ENCODE results near the gene ANGPTL7.
"Not testable (repeated sequence)": the region's sequence is repeated elsewhere in the genome, so short reads cannot be mapped to it uniquely, and the experiment has no call there.

Gene ANGPTL7

GRCh38 chr1:11166744-11167143 is 22.4 kb upstream of the ANGPTL7 start:
- DNase-seq; in situ Hi-C loops (cut with MboI; ENCODE audit: low pct_unique_long_range_greater_than_20kb, low sequenced_read_pairs): not testable (repeated sequence)

GRCh38 chr1:11168731-11169130 is 20.4 kb upstream of the ANGPTL7 start:
- no peak for DNase-seq
- in situ Hi-C loops (cut with MboI; ENCODE audit: low pct_unique_long_range_greater_than_20kb, low sequenced_read_pairs): no loop called here

- in situ Hi-C loops (cut with MboI; ENCODE audit: low pct_unique_long_range_greater_than_20kb, low sequenced_read_pairs): no loop called here
- no peak for DNase-seq
These were observed 20.0 kb upstream of the ANGPTL7 start for GRCh38 chr1:11169202-11169601.

DNA sequence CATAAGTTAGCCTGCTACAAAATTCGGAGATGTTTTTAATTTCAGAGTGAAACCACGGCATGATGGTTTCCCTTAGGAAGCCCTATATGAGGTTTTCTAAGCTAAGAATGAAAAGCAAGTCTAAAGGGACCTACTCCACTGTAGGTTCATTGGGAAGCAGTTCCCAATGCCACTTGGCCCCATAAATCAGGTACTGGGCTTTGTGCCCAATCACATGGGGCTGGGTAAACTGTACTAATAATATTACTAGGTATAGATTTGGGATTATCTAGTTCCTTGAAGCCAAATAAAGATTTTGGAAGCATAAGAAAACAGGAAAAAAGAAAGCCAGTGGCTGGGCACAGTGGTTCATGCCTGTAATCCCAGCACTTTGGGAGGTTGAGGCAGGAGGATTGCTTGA is 19.1 kb upstream of the ANGPTL7 start:
- in situ Hi-C loops (cut with MboI; ENCODE audit: low pct_unique_long_range_greater_than_20kb, low sequenced_read_pairs): no loop called here
- DNase-seq: no peak

GRCh38 chr1:11174261-11174942 is 14.8 kb upstream of the ANGPTL7 start:
- in situ Hi-C loops (cut with MboI; ENCODE audit: low pct_unique_long_range_greater_than_20kb, low sequenced_read_pairs): no loop called here

GRCh38 chr1:11175461-11175860 is 13.7 kb upstream of the ANGPTL7 start:
- DNase-seq: no peak
- in situ Hi-C loops (cut with MboI; ENCODE audit: low pct_unique_long_range_greater_than_20kb, low sequenced_read_pairs): no loop called here

More at GRCh38 chr1:11174261-11174942, 14.8 kb upstream of the ANGPTL7 start:
- no peak for DNase-seq

GRCh38 chr1:11176081-11176706 is 13.0 kb upstream of the ANGPTL7 start:
- DNase-seq: no peak
- in situ Hi-C loops (cut with MboI; ENCODE audit: low pct_unique_long_range_greater_than_20kb, low sequenced_read_pairs): no loop called here

DNA sequence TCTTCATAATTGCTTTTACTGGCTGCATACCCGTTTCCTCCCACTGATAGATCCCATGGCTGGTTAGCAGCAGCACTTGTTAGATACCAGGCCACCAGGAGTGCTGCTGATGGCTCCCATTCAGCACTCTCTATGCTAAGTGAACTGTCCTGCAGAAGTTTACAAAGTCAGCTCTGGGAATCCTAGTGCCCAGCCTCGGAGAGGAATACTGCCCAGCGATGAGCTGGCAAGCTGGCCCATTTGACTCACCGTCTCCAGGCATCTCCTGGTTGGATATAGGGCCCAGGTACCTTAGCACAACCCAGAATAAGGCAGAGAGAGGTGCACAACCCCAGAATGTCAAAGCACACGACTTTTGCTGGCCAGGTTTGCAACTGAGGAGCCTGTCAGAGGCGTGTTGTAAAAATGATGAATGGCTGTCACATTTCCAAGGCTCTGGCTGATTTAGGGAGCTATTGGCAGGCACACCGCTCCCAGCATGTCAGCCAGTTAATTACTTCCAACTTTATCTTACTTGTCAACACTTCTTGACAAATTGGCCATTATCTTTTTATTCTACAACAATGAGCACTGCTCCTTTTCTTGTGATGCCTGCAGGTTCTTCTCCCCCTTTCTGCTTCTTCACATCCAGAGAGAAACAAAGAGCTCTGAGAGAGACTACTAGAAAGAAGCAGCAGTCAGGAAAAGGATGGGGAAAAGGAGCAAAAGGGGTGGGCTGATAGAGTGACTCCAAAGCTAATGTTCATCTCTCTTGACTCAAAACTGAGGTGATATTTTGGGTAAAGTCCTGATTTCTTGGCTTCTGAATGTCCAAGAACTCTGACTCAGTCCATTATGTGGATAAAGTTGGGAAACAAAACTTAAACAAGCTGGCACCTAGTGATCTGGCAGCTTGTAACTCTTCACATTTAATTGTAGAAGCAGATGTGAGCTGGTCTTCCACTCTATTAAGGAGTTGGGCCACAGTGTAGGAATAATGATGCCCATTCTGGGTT is 10.8 kb upstream of the ANGPTL7 start:
- in situ Hi-C loops (cut with MboI; ENCODE audit: low pct_unique_long_range_greater_than_20kb, low sequenced_read_pairs): no loop called here
- DNase-seq: no peak

- no peak for DNase-seq
- in situ Hi-C loops (cut with MboI; ENCODE audit: low pct_unique_long_range_greater_than_20kb, low sequenced_read_pairs): no loop called here
These were observed 10.0 kb upstream of the ANGPTL7 start for GRCh38 chr1:11179125-11179524.

DNA sequence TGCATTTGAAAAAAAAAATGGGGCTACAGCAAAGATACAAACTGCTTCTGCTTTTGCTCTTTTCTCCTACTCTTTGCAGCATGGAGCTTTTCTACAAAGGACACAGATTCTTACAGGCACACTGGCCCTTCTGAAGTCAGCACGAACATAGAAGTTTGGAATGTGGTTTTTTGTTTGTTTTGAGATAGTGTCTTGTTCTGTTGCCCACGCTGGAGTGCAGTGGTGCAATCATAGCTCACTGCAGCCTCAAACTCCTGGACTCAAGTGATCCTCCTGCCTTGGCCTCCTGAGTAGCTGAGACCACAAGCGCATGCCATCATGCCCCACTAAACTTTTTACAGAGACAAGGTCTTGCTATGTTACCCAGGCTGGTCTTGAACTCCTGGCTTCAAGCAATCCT is 9.4 kb upstream of the ANGPTL7 start:
- in situ Hi-C loops (cut with MboI; ENCODE audit: low pct_unique_long_range_greater_than_20kb, low sequenced_read_pairs); DNase-seq: not testable (repeated sequence)

GRCh38 chr1:11180342-11180744 is 8.8 kb upstream of the ANGPTL7 start:
- no peak for DNase-seq
- in situ Hi-C loops (cut with MboI; ENCODE audit: low pct_unique_long_range_greater_than_20kb, low sequenced_read_pairs): no loop called here

- in situ Hi-C loops (cut with MboI; ENCODE audit: low pct_unique_long_range_greater_than_20kb, low sequenced_read_pairs): no loop called here
- no peak for DNase-seq
These were observed 6.3 kb upstream of the ANGPTL7 start for GRCh38 chr1:11182884-11183283.

DNA sequence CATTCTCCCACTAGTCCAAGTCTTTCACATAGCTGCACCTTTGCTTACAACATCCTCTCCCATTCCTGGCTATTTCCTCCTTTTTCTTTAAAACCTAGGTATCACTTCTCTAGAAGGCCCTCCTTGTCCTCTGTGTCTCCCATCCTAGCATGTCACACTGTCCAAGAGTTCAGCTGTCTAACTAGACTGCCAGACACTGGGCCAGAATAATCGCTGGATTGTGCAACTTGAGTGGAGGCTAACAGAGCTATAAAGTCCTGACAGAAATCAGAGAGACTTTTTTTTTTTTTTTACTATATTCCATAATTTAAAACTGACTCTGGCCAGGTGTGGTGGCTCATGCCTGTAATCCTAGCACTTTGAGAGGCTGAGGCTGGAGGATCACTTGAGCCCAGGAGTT is 4.2 kb upstream of the ANGPTL7 start:
- in situ Hi-C loops (cut with MboI; ENCODE audit: low pct_unique_long_range_greater_than_20kb, low sequenced_read_pairs): no loop called here
- DNase-seq: no peak

GRCh38 chr1:11187000-11187399 is 2.2 kb upstream of the ANGPTL7 start:
- in situ Hi-C loops (cut with MboI; ENCODE audit: low pct_unique_long_range_greater_than_20kb, low sequenced_read_pairs): no loop called here
- DNase-seq: no peak

- in situ Hi-C loops (cut with MboI; ENCODE audit: low pct_unique_long_range_greater_than_20kb, low sequenced_read_pairs): no loop called here
- DNase-seq: no peak
These were observed 1.7 kb upstream of the ANGPTL7 start for GRCh38 chr1:11187494-11187893.

DNA sequence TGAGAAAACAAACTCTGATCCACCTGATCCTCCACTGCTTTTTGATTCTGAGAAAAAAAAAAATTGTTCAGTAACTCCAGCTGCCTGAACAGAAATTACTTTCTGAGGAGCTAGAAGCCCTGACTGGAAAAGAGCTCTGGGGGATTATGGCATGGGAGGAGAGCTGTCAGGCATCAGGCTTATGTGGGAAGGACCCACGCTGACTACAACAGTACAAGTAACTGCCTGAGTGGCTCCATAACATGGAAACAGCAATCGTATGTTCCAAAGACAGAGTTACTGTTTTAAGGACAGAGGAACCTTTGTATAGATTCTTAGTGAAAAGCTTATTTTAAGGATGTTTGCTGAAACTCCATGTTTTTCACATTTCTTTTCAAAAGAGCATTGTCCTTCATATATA is 1.2 kb upstream of the ANGPTL7 start:
- no peak for DNase-seq
- in situ Hi-C loops (cut with MboI; ENCODE audit: low pct_unique_long_range_greater_than_20kb, low sequenced_read_pairs): no loop called here

- DNase-seq: no peak
- in situ Hi-C loops (cut with MboI; ENCODE audit: low pct_unique_long_range_greater_than_20kb, low sequenced_read_pairs): no loop called here
These were observed 774 bp upstream of the ANGPTL7 start for GRCh38 chr1:11188381-11188780.

GRCh38 chr1:11193376-11193775 is 4.2 kb downstream of the ANGPTL7 start:
- no peak for DNase-seq
- in situ Hi-C loops (cut with MboI; ENCODE audit: low pct_unique_long_range_greater_than_20kb, low sequenced_read_pairs): no loop called here

GRCh38 chr1:11194407-11195176 is 5.4 kb downstream of the ANGPTL7 start:
- in situ Hi-C loops (cut with MboI; ENCODE audit: low pct_unique_long_range_greater_than_20kb, low sequenced_read_pairs): no loop called here
- DNase-seq: no peak

Measured in KBM-7 (cell line).